Measurements from ENCODE around the gene COL6A3.
"Not testable (repeated sequence)": the region's sequence is repeated elsewhere in the genome, so short reads cannot be mapped to it uniquely, and the experiment has no call there.

COL6A3 gene

GRCh38 chr2:237412988-237413776 is 782 bp downstream of the COL6A3 start:
- DNase-seq: no peak

GRCh38 chr2:237412646-237412987 is 1.3 kb downstream of the COL6A3 start:
- no peak for DNase-seq

DNA sequence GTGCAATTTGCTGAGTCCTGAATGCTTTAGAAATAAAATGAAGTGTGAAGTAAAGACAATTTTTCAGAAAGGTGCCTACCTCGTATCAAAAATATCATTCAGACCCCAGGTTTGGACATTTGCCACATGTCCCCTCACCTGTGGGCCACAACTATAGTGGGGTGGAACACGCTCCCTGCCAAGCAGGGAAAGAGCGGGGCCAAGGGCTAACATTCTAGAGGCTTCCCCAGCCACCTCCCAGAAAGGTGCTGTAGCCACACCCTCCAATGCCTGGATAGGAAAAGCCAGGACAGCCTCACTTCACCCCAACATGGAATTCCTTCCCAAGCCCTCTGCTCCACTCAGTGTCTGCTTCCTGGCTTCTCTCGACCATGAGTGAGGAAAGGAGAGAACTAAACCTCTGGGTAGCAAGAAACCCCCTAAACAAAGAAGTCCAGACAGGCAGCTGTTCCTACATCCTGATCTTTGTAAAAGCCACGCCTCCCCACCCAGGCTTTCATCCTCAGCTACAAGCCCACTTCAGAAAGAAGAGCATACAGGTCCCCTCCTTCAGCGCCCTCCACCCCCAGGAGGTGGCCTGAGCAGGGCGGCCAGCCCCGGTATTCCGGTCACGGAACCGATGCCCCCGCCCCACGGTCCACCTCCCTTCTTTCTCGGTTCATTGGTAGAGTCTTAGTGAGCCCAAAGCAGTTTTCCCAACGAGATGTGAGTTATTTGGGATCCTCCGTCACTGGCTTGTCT is 2.1 kb downstream of the COL6A3 start:
- peak; percentile 63 for DNase-seq

DNA sequence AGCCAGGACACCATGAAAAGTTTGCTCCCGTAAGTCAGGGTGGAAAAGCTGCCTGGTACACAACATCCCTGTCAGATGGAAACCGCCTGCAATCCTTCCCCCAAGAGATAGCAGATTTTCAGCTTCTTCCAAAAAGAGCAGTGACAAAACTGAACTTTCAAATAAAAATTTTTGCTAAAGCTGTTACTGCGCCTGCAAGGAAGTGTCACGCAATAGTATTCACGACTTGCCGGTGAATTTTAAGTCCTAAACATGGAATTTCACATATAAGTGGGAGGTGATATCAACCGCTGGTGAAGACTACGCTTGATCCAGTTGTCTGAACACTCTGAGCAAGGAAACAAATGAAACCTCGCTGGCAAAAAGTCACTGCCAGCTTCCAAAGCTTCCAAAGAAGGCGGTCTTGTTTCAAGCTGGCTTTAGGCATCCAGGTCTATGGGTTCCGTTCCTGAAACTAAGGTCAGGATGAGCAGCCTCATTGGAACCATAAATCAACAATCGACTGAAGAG is 2.8 kb downstream of the COL6A3 start:
- no peak for DNase-seq

DNA sequence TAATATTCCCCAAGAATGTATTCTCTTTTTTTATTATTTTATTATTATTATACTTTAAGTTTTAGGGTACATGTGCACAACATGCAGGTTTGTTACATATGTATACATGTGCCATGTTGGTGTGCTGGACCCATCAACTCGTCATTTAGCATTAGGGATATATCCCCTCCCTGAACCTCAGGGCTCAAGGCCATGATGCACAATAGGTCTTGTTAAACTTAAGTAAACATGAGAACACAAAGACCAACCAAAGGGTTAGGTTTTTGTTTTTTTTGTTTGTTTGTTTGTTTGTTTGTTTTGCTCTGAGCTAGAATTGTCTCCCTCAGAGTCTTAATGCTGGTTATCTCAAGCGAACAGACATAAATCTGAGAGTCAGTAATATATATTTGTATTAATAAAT is 4.7 kb downstream of the COL6A3 start:
- DNase-seq: not testable (repeated sequence)

- DNase-seq: peak; percentile 82
These were observed 5.5 kb downstream of the COL6A3 start for GRCh38 chr2:237408335-237409000.

DNA sequence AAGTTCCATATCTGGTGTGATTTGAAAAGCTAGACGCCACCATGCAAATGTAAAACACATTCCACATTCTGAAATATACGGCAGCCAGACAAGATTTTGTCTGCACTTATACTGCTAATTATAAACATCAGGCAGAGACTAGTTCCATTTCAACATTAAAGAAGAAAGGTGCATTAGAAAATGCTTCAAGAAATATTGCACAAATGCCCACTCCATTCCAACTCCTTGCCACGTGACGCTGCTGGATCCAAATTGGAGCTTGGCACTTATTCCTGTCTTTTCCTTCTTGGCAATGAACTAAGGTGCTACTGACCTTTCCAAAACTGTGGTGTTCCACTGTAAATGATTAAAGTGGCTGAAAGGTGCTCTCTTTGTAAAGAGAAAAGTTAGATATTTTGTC is 6.3 kb downstream of the COL6A3 start:
- DNase-seq: no peak

DNA sequence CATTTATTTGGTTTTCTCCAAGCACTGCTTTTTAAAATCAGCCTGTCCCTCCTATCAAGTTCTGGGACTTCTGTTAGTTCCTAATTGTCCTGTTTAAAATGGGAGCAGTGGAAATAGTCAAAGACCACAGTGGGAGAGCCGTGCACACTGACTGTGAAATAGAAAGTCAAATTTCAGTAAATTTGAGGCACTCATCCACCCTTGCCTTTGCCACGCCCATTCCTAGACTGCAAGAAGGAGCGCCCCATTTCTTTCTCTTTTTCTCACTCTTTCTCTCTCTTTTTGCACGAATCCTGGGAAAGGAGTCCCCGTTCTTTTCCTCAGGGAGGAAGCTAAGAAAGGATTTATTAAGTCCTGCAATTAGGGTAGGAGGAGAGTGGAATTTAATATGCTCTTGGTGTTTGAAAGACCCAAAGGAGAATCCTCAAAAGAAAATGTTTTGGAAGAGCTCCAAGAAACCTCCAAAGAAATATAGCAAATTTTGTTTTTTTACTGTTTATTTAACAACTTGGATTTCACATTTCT is 7.5 kb downstream of the COL6A3 start:
- DNase-seq: no peak

DNA sequence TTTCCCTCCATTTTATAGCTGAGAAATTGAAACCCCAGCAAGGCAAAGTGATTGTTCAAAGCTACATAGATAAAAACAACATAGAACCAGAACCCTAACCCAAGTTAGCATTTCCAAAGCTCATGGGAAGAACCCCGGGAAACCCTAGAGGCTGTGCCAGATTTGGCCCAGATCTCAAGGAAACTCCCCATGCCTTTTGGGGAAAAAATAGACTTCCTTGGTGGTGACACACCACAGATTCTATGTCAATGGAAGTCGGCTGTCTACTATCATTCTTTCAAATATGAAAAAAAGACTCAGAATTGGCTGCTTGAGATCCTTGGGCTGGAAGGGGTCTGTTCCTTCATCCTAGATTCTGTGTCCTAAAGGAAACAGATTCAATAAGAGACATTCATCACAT is 8.4 kb downstream of the COL6A3 start:
- DNase-seq: no peak

GRCh38 chr2:237405006-237405559 is 8.9 kb downstream of the COL6A3 start:
- peak; percentile 68 for DNase-seq

DNA sequence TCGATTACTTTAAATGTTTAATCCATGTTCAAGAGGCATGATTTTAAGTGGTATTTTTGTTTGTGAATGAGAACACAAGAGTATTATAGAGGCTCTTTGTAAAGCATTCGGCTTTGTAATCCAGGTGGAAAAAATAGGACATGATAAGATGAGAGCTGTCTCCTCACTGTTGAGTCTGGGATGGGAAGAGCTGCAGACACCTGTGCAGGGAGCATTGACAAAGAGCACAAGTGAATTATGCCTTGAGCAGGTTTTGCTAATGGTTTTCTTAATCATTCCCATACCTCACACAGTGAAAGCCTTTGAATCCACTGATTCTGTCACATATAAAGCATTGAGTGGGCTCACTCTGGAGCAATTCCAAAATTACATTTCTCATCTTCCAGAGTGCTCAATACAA is 9.6 kb downstream of the COL6A3 start:
- DNase-seq: no peak

DNA sequence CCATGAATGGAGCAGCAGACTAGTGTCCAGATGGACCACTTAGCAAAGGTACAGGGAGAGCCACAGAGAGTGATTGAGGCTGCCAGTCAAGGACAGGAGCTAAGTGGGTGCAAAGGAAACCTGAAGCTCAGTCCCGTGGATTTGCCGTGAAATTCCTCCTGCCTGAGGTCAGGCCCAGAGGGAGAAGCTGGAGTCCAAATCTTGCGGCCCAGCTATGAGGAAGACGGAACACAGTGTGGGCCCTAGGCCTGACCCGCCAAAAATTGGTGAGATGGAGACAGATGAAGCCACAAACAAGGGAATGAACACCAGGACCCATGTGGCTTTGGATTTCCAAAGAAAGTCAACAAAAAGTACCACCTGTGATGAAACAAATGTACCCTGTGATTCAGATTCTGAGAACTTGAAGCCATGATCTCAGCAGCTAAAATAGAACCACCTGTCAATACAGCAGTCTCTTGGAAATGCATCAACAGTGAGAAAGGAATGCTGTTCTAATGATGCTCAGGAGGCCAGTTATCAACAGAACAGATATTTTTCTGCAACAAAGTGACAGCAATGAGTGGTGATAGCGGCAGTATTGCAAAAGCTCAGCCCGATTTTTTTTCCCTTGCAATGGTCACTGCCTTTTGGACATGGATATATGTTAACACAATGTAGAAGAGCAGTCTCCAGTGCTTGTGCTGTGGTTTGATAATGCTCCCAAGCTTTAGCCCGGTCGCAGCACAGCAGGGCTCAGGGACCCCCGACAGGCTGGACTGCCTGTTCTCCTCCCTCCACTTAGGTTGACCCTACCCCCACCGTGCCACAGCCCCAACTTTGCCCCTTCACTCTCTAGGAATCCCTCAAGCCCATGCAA is 10.7 kb downstream of the COL6A3 start:
- peak; percentile 83 for DNase-seq

GRCh38 chr2:237400199-237400598 is 13.8 kb downstream of the COL6A3 start:
- DNase-seq: no peak

GRCh38 chr2:237397072-237397471 is 16.9 kb downstream of the COL6A3 start:
- DNase-seq: no peak

GRCh38 chr2:237393523-237393922 is 20.4 kb downstream of the COL6A3 start:
- no peak for DNase-seq

DNA sequence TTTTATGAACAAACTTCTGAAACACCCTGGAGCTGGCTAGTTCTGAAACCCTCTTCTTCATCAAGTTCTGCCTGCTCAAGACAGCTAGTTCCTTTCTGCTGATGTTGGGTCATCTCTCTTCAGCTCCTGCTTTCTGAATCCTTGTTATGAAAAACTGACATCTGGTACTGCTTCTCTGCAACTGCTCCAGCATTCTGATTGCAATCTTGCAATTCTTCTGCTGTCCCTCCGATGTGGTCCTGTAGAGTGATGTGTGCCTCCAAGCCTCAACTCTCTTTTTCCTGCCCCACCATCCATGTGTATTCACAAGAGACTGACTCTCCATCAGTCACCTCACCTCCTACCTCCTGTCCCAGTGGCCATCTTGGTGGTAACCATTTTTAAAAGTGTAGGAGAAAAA is 21.8 kb downstream of the COL6A3 start:
- DNase-seq: no peak

DNA sequence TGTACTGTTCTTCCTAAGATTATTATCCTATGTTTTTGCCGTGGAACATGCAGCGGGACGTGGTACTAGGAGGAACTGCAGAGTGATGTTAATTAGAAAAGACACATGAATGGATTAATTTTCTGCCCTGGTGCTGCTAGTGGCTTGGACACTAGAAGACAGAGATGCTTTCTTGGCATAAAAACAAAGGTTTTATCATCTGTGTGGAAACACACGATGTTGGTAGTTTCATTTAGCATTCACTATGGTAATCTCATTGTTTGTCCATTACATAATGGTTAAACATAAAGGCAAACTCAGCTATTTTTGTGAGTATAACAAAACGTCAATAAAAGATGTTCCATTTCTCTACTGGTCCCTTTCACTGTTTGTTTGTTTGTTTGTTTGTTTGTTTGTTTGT is 22.8 kb downstream of the COL6A3 start:
- no peak for DNase-seq

DNA sequence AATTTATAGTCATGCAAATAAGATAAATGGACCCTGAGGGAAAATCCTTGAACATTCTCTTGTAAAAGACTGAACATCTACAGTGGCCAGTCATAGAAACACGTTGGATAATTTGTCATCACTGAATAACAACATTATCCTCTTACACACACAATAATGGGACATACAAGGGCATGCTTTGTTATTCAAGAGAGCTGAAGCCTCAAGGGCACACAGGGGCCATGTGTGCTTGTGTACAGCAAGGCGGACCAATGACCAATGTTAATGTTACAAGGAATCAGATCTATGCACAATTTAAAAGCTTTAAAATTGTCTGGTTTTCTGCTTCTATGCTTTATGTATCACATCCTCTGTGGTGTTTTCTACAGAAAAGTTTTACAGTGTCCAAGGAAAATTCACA is 23.7 kb downstream of the COL6A3 start:
- no peak for DNase-seq

DNA sequence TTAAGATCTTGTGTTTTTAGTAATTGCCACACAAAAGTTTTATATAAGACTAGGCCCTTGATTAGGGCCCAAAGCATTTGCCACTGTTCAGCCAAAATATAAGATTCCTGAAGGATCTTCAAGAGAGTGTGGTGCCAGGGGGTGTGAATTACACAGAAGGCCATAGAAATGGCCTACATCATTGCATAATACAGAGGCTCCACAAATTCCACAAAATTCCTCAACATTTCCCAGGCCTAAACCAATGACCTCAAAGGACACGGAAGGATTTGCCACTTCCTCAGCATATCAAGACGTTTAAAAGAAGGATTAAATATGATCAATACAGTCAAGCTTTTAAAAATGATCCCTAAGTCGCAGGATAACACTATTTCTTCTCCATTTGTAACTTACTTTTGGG is 24.1 kb downstream of the COL6A3 start:
- no peak for DNase-seq

DNA sequence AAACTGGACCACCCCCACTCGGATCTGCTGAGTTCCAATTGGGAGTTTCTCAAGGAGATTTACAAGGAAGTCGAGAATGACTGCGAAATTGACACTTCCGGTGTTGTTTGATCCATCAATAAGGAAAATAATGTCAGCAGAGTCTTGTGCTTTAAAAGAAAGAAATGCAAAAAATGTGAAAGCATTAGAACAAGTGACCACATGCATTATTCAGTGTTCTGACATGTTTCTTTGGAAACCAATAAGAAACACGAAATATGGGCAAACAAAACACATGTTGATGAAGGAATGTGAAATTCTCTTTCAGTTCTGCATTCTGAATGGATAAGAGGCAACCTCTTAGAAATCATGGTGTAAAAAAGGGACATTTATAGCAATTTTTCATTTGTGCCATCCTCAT is 25.9 kb downstream of the COL6A3 start:
- DNase-seq: no peak

DNA sequence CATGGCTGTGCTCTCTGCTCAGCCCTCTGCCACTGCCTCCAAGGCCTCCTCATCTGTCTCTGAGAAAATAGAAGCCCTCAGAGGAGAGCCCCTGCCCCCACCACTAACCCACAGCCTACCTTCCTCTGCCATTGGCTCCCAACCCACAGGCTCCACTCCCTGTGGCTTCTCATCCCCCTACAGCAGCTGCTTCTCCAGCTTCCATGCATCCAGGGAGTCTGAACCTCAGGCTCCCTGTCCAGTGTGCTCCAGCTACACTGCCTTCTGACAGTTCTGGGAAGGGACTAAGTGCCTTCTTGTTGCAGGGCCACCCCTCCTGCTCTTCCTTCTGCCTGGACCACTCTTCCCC is 29.3 kb downstream of the COL6A3 start:
- no peak for DNase-seq

GRCh38 chr2:237383991-237384671 is 29.8 kb downstream of the COL6A3 start:
- peak; percentile 75 for DNase-seq

Measured in fibroblast of upper back skin (primary cell).